GM19455 (cell line): ENCODE data around the gene TSC22D3.
"Not testable (repeated sequence)": the region's sequence is repeated elsewhere in the genome, so short reads cannot be mapped to it uniquely, and the experiment has no call there.

Experiments used
- ATAC-seq: cut with Tn5 transposase; IDR thresholded peaks from one replicate; pipeline ENCODE4 v1.9.1; 2021; ENCODE audit not compliant: unreplicated experiment

The TSC22D3 gene

DNA sequence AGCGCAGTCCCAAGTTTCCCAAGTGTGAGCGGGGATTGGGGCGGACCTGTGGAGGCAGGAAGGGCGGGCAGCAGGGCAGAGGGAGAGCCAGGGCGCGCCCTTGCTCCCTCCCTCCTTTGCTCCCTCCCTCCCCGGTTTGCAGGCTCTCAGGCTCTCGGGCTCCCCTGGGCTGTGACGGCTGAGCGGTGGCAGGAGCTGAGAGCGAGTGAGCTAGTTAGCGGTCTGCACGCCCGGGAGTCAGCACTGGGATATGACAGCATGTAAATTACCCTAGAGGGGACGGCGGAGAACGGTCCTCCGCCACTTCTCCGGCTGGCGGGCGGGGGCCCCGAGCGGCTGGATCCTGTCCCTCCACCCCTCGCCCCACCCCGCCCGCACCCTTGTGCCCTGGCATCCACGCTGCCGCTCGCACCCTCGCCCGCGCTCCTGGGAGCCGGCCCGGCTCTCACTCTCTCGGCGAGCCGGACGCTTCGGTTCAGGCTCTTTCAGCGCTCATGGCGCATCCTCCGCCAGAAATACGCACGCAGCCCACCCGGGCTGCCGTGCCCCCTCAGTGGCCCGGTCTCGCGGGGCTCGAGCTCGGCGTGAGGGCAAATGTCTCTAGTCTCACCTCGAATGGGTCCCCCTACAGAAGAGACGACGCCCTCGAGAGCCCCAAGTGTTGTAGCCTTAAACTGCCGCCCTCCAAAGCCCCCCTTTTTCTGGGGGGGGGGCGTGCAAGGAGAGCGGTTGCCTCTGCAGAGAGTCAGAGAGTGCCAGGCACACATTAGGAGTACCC lies at the start of gene TSC22D3:
TSS of gene TSC22D3 (minus strand) at position 54 of the 778 bp plus-strand sequence. CDS start 368 bp downstream, outside the sequence.
- peak; percentile 90 for ATAC-seq

DNA sequence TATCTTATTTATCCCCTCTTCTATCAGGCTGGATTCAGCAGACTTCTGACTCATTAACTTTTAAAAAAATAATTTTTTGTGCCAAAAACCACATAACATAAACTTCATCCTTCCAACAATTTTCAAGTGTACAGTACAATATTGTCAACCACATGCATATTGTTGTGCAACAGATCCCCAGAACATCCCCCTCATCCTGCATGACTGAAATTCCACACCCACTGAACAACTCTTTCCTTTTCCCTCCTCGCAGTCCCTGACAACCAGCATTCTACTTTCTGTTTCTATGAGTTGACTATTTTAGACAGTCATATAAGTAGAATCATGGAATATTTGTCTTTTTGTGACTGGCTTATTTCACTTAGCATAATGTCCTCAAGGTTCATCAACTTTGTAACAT lies 47.9 kb upstream of the TSC22D3 start:
- ATAC-seq, result no peak

DNA sequence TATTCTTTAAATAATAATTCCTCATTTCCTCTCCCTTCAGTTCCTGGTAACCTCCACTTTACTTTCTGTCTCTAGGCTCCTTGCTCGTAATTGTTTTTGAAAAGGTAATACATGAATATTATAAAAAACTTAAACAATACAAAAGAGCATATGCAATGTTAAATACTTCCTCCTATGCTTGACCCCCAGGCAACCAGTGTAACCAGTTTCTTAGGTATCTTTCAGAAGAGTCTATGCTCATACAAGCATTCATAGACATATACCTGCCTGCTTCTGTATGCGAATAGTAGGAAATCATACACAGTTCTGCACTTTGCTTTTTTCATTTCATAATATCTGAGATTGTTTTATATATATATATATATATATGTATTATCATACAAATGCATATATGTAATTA lies 47.5 kb upstream of the TSC22D3 start:
- ATAC-seq, result no peak

DNA sequence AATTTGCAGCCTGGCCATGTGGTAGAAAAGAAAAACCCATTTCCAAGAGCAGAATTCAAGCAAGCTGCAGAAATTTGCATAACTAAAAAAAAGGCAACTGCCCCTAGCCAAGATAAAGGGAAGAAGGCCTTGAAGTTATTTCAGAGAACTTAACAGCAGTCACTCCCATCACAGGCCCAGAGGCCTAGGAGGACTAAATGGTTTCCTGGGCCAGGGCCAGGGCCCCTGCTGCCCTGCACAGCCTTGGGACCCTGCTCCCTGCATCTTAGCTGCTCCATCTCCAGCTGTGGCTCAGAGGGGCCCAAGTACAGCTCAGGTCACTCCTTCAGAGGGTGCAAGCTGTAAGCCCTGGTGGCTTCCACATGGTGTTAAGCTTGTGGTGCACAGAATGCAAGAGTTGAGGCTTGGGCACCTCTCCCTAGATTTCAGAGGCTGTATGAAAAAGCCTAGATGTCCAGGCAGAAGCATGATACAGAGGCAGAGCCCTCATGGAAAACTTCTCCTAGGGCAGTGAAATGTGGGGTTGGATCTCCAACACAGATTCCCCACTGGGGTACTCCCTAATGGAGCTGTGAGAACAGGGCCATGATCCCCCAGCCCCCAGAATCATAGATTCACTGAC lies 43.4 kb upstream of the TSC22D3 start:
- no peak for ATAC-seq

DNA sequence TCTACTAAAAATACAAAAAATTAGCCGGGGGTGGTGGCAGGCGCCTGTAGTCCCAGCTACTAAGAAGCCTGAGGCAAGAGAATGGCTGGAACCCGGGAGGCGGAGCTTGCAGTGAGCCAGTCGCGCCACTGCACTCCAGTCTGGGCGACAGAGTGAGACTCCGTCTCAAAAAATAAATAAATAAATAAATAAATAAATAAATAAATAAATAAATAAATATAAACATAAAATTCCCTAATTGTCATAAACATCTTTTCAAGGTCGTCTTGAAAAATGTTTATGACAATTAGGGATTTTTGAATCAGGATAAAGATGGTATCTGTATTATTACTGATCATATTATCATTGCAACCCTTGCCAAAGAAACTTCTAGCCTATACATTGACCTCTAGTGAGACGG lies 34.5 kb upstream of the TSC22D3 start:
- not testable (repeated sequence) for ATAC-seq

DNA sequence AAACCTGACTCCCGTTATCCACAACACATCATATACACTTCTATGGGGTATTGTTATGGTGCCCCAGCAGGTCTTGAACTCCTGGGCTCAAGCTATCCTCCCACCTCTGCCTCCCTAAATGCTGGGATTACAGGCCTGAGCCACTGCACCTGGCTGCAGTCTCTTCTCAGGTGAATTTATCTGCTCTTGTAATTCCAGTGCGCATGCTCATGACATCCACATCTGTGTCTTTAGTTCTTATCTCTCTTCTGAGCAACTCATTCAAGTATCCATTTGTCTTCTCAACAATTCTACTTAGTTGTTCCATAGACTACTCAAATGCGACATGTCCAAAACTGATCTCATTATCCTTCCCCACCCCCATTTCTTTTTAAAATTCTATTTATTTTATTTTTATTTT lies 29.6 kb upstream of the TSC22D3 start:
- no peak for ATAC-seq

DNA sequence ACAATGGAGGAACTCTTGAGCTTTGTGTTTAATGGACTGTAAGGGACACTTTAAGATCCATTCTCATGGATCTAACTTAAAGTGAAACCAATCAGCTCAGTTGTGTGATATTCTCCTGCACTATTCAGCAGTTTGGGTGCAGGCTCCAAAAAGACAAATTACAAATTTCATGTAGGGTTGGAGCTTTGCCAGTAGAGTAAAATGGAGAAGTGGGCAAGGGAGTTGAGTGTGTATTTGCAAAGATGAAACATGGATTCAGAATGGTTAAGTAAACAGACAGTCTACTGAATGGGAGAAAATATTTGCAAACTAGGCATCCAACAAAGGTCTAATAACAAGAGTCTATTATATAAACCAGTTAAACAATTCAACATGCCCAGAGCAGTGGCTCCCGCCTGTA lies 28.8 kb upstream of the TSC22D3 start:
- no peak for ATAC-seq

DNA sequence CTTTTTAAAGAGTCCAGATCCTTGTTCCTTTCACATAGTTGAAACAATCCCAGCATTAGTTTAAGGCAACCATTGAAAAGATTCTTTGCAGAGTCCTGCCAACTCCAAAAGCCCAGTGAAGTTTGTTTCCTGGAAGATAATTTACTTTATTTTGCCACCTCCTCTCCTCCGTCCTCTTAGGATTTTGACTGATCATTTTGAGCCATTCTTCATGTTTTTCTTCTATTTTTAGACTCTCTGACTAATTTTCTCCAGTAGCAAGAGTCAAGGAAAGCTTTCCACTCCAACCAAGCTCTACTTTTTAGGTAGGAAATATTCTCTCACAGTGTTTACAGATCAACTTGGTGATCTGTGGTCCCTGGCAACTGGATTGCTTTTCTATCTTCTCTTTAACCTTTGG lies 12.2 kb upstream of the TSC22D3 start:
- ATAC-seq, result no peak

DNA sequence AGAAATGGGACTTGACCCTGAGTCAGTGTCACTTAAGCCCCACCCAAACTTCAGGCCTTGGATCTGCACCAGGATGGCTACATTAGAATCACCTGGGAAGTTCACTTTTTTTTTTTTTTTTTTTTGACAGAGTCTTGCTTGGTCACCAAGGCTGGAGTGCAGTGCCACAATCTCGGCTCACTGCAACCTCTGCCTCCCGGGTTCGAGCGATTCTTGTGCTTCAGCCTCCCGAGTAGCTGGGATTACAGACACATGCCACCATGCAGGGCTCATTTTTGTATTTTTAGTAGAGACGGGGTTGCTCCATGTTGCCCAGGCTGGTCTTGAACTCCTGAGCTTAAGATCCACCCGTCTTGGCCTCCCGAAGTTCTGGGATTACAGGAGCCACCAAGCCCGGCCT lies 4.9 kb upstream of the TSC22D3 start:
- no peak for ATAC-seq

DNA sequence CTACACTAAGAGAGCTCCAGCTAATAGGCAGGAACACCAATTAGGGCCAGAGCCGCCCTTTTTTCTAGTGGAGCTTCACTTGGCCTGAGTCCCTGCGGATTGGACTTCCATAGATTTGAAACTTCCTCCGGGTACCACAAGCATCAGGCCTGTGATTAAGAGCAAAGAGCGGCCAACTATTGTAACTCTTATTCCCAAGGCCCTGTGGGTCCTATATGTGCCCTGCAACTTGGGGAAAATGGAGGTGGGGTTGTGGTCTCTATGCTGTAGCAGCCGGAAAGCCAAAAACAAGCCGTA lies 1.9 kb upstream of the TSC22D3 start, which contains the start of gene NCBP2L:
TSS of gene NCBP2L (plus strand) at position 198 of the 297 bp plus-strand sequence. CDS start 16,488 bp downstream, outside the sequence.
- ATAC-seq, result no peak

DNA sequence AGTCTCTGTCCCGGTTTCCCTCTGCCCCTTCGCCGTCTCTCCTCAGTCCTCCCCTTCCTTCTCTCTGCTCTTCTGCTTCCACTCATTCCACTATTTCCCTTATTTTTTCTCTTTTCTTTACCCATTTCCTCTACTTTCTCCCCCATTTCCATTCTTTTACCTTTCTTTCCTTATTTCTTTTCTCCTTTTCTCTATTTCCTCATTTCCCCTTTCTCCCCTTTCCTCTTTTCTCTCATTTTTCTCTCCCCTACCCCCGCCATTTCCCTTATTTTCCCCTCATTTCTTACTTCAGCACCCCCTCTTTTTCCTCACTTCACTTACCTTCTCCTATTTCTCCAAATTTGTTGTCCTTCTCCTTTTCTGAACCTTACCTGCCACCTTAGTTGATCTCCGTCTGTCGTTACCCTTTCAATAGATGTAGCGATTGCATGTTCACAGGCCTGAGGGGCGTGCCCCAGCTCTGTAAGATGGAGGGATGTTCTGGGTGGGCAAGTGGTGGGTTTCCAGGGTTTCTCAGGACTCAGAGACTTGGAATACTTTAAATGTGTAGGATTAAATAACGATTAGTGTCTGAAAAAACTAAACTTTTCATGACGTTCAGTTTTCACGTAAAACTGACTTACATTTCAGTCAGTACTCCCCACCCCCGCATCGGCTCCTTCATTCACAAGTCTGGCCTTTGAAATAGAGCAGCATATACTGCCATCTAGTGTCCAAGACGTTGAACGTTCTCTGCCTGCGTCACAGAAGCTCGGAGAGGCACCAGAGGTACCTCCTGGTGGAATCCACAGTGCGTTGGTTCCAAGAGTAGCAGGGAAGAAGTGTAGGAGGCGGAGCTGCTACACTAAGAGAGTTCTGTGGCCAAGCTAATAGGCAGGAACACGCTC lies 1.3 kb upstream of the TSC22D3 start:
- ATAC-seq, result peak; percentile 66

DNA sequence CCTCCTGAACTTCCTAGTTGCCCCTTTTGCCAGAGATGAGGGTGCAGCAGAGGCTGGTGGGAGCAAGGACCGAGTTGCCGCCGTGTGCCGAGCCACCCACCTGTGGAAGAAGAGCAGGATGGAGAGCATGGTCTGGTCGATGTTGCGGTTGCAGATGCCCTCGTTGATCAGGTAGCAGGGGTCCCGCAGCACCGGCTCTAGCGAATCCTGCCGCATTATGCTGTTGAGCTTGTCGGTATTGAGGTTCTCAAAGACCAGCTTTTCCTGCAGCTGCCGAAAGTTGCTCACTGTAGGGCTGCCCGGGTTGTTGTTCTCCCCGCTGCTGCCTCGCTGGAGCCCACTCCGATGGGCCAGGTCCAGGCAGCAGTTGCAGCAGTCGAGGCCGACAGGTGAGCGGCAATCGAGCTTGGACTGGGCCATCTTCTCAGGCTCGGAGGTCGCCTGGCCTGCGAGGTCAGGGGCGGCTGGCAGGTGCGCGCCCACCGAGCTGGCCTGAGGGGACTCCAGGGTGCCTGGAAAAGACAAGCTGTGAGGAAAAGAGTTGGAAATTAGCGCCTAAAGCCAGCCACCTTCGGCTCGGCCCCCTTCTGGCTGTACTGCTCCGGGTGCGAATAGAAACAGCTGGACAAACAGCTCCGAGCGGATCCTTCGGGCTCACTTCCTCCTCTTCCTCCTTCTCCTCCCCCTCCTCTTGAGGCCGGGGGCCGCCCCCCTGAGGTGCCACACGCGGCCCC lies 420 bp downstream of the TSC22D3 start:
- ATAC-seq, result peak; percentile 40

DNA sequence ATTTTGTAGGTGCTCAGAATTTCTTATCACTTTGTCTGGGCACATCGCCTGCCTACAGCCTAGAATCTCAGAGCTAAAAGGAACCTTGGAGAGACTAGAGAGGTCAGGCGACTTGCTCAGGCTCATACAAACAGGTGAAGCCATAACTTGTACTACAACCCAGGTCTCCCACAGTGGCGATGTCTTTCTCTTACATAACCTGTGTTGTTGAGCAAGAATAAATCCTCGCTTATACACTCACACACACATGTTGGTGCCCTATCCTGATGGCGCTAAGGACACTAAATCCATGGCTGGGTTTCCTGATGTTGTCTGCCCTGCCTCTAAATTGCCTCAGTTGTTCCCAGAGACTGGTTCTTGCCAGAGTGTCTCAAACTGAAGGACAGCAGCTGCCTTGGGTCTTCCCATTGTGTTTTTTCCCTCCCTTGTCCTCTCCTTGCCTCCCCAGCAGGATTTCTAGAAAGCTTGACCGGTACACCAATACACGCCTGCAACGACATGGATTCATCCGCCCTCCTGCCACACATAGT lies 1.6 kb downstream of the TSC22D3 start:
- ATAC-seq, result no peak

DNA sequence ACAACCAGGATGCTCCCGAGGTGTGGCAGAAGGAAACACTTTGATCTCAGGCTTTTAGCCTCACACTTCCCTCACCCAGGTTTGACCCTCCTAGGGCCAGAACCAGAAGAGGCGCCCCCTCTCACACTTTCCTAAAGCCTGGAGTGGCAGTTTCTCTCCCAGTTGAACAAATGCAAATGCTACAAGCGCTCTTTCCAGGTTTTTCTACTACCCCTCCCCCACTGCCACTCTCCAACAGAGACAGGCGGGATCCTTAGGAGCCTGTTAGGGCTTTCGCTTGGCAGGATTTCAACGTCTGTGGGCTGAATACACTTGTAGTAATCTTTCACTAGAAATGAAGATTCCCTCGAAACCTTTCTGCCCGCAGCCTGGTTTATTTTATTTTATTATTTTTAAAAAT lies 2.4 kb downstream of the TSC22D3 start:
- no peak for ATAC-seq

DNA sequence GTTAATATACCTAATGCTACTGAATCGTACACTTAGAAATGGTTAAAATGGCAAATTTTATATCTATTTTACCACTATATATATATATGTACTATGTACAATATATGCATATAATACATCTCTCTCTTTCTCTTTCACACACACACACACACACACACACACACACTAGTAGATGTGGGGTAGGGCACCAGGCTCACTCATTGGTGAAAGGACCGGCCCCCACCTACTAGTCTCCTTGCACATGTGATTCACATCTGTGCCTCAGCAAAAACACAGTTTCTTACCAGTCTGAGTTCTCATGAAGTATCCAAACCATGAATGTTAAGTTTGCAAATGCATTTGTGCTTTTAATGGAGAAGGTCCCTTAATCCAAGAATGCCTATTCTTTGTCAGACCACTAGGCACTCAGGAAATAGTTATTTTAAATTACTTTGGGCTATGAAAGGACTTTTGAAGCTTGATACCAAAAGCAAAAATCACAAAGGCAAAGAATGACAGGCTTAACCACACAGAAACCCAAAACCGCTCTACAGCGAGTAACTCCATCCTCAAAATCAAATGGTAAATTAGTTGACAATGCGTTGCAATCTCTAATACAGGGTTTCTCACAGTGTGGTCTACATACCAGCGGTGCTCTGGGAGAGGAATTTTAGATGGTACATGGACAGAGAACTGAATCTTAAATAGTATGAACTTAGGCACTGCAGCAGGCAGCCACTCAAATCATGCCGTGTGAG lies 5.8 kb downstream of the TSC22D3 start:
- no peak for ATAC-seq

DNA sequence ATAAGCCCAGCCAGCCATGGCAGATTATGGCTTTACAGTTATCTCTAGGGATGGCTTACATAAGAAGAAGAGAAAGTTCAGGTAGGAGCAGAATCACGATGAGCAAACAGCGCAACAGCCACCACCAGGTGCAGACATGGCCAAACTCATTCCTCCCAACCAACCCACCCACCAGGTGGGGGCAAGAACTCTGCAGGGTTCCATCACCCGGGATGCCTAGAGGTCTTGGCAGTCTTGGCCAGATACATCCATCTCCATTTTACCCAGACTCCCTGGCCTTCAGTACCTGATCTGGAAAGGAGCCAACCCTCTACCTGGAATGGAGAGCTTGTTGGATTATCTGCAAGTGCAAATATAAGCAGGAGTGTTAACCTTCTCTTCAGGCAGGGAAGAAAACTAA lies 7.5 kb downstream of the TSC22D3 start:
- ATAC-seq, result no peak

DNA sequence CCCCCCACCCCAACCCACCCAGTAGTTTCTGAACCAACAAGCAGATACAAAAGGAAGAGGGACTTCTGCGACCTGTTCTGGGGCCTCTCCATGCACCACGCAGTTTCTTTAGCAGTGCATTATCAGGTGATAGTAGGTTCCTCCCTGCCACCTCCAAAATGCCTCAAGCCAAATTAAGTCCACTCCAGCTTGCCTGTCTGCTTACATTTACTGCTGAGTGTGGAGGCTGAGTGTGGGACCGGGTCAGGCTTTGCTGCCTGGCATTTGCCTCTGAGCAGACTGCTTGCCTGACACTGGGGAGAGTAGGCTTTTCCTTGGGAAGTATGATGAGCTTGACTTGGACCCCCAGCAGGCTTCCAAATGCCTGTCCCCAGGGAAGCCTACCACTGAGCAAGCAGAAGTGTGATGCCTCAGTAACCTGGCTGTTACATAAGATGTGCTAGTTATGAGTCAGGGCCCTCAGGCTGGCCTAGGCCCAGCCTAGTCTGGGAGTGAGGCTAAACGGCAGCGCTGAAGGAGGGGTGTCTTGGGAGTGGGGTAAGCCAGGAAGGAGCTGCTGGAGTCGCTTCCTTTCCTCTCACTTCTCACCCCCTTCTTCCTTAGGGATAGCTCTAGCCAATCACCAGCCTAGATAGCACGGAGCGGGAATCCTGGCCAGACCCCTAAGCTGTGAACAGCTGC lies 9.0 kb downstream of the TSC22D3 start:
- ATAC-seq, result no peak

DNA sequence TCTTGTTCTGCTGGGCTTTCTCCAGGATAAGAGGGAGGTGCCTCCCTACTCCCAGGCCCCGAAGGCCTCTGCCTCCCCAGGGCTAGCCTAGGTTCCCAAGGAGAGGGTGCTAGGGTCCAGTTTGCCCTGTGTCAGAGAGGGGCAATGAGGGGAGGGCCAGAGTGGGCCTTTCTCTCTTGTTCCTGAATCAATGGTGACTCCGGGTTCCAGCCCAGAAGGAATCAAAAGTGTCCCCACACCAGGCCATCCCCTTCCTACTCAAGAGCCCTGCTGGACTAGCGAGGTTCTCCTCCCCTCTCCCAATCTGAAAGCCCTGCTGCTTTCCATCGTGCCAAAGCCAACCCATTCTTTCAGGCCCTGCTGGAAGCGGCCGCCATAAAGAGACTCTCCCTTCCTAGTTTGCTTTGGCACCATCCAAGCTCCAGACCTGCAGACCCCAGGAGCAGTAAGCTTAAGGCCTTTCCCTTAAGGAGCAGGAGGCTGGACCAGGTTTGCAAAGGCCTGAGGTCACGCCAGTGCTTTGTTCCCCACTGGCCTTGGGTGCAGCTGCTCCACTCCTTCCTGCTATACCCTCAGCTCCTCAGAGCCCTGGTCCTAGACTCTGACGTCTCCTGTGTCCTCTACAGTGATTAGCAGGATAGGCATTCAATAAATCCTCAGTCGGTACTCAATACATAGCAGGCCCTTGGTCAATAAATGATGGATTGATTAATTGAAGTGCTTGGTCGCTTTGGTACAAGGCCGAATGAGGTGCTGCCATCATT lies 10.6 kb downstream of the TSC22D3 start:
- no peak for ATAC-seq

DNA sequence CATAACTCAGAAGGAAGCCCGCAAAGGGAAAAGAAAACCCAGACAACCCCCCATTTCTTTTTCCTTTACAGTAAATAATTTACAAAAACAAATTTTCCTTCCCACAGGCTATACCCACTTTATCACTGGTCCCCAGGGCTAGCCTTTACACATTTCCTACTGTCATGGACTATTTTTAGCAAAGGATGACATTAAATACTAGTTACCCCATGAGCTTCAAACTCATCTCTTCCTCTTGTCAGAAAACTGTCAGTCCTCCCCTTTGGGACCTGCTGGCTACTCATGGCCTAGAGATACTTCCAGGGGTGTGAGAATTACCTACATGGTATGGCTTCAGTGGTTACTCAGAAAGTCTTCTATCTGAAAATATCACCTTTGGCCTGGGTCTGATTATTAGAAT lies 11.9 kb downstream of the TSC22D3 start:
- ATAC-seq, result no peak
